ENCODE measurements around the gene CCDC47. TPM values are rescaled to one million over a fixed set of nuclear protein-coding genes. Genes with fewer than 3 reads are reported as not detected.
A peak's percentile ranks its signal among the peaks of the same experiment; 100 is the strongest.

CCDC47 gene
- total RNA-seq, 1 donor from 2014 or later: 71.8 TPM

DNA sequence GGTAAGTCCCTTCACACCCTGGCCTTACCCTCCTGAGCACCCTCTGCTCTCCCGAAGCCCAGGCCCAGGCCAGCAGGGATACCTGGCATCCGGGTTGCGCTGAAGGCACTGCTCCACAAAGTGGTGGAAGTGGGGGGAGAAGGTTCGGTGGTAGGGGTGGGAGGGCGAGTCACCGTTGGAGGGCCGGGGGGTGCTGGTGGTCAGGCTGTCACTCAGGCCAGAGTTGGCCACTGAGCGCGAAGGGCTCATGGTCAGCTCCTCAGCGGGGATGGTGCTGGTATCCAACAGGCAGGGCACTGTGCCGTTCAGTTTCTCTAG, 69.2 kb downstream of the CCDC47 start:
- H3K9me3 Mint-ChIP-seq: no peaks in the 10 kb centered on the region
- DNase-seq (ENCODE audit: extremely low spot score, unreplicated experiment): no peak
- H3K27ac Mint-ChIP-seq: no peak overlapping the region
- TF ChIP-seq CTCF (conservative IDR thresholded peaks at IDR 0.05): no peak
- H3K4me1 Mint-ChIP-seq (ENCODE audit: unreplicated experiment): peaks cover 21% of the 10 kb centered on the region
- peaks cover 15% of the 10 kb centered on the region for H3K36me3 Mint-ChIP-seq
- no peak overlapping the region for H3K4me3 Mint-ChIP-seq
- no peaks in the 10 kb centered on the region for H3K27me3 Mint-ChIP-seq

DNA sequence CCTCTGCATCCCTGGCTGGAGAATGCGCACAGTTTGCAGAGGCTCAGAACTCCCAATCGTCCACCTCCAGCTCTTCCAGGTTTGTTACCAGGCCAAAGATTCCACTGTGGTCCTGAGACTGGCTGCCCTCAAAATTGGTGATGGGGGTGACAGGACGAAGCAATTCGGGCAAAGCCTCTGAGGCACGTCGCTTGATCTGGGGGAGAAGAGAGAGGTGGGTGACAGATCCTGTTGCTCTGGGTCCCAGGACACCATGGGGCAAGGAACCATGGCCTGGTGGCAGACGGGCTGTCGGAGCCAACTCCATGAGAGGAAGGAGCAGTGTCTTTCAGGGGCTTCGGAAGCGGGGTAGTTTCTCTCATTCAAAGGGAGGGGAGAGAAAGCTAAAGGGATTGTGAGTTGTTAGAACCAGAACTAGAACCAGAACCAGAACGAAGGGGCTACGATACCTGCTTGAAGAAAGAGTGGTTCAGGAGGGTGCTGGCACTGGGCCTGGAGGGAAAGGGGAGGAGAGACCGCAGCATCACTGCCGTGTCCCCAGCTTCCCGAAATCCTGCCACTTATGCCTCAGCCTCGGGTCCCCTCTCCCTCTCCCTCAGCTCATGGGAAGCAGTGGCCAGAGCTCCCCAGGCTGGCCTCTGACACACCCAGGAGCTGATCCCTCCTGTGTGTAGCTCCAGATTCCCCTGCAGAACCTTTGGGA, 69.7 kb downstream of the CCDC47 start:
- TF ChIP-seq CTCF (conservative IDR thresholded peaks at IDR 0.05): no peak
- no peak overlapping the region for H3K27ac Mint-ChIP-seq

GRCh38 chr17:63703029-63703428, 70.4 kb downstream of the CCDC47 start:
- Mint-ChIP-seq H3K27ac (no peak overlapping the region), H3K4me3 (peak overlapping the region; percentile 60), H3K27me3 (no peaks in the 10 kb centered on the region), H3K36me3 (peaks cover 10% of the 10 kb centered on the region), H3K4me1 (ENCODE audit: unreplicated experiment) (peaks cover 21% of the 10 kb centered on the region), H3K9me3 (no peaks in the 10 kb centered on the region)
- DNase-seq (ENCODE audit: extremely low spot score, unreplicated experiment): no peak
- no peak for TF ChIP-seq CTCF (conservative IDR thresholded peaks at IDR 0.05)

More for the DNA sequence above, 69.7 kb downstream of the CCDC47 start:
- H3K36me3 Mint-ChIP-seq: peaks cover 12% of the 10 kb centered on the region
- no peaks in the 10 kb centered on the region for H3K9me3 Mint-ChIP-seq
- peaks cover 21% of the 10 kb centered on the region for H3K4me1 Mint-ChIP-seq (ENCODE audit: unreplicated experiment)
- H3K27me3 Mint-ChIP-seq: no peaks in the 10 kb centered on the region
- DNase-seq (ENCODE audit: extremely low spot score, unreplicated experiment): no peak
- H3K4me3 Mint-ChIP-seq: no peak overlapping the region

GRCh38 chr17:63702721-63703015, 70.7 kb downstream of the CCDC47 start:
- Mint-ChIP-seq H3K27ac (no peak overlapping the region), H3K27me3 (no peaks in the 10 kb centered on the region), H3K4me3 (peak overlapping the region; percentile 65), H3K36me3 (peaks cover 10% of the 10 kb centered on the region), H3K9me3 (no peaks in the 10 kb centered on the region), H3K4me1 (ENCODE audit: unreplicated experiment) (peaks cover 21% of the 10 kb centered on the region)
- no peak for TF ChIP-seq CTCF (conservative IDR thresholded peaks at IDR 0.05)
- no peak for DNase-seq (ENCODE audit: extremely low spot score, unreplicated experiment)

DNA sequence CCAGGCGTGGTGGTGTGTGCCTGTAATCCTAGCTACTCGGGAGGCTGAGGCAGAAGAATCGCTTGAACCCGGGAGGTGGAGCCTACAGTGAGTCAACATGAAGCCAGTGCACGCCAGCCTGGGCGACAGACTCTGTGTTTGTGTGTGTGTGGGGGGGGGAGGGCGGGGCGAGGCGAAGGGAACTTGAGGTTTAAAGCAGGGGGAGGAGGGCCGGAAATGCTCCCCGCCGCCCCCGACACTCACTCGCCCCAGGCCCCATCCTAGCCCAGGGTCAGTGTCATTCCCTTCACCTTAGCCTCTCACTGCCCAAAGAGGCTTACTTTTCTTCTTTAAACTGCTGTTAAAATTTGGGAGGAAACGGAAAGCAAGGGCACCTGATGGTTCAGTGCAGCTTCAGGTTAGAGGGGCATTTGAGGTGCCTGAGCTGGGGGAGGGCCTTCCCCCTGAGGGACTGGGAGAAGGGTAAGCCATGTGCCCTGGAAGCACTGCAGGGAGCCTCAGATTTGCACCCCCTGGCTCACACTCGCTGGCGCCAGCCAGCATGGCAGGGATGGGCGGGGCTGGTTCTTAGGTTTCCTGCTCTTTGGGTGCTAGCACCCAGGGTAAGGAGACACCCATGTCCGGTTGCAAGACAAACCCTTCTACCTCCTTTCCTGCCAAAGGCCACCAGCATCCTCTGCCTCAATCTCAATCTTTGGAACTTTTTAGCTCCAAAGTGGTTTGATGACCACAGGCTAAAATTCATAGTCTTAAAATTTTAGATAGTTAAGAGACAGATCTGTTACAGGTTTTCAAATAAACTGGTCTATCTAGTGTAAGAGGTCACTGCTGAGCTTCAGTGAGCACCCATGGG, 71.3 kb downstream of the CCDC47 start:
- TF ChIP-seq CTCF (conservative IDR thresholded peaks at IDR 0.05): no peak
- Mint-ChIP-seq H3K4me3 (peak overlapping the region; percentile 75), H3K27ac (no peak overlapping the region), H3K9me3 (no peaks in the 10 kb centered on the region), H3K4me1 (ENCODE audit: unreplicated experiment) (peaks cover 21% of the 10 kb centered on the region), H3K36me3 (peaks cover 10% of the 10 kb centered on the region), H3K27me3 (no peaks in the 10 kb centered on the region)
- no peak for DNase-seq (ENCODE audit: extremely low spot score, unreplicated experiment)
